ENCODE data around the gene EEF2. TPM values are rescaled to one million over a fixed set of nuclear protein-coding genes. Genes with fewer than 3 reads are reported as not detected.
"Not testable (repeated sequence)": the region's sequence is repeated elsewhere in the genome, so short reads cannot be mapped to it uniquely, and the experiment has no call there.

The EEF2 gene
- total and polyA plus RNA-seq, 2 donors from 2014 or later, result 1,520 to 1,813 TPM

GRCh38 chr19:4009990-4010807, 24.9 kb upstream of the EEF2 start:
- FAIRE-seq (no peak), DNase-seq (peak in 2 of 5 donors; percentile 18 to 35)
- H3K9ac ChIP-seq (ENCODE audit: low read length in 3 of 3), result no peak overlapping the region
- no peaks in the 10 kb centered on the region for H3K27me3 ChIP-seq (ENCODE audit: control insufficient read depth, insufficient read depth, low read length)
- peaks cover 0 to 48% (median 3%) of the 10 kb centered on the region in 3 donors for H3K4me1 ChIP-seq (ENCODE audit: control insufficient read depth in 2 of 3, insufficient read depth in 2 of 3, low read depth in 1 of 3, low read length in 3 of 3)
- TF ChIP-seq CTCF (IDR thresholded peaks at IDR 0.05; ENCODE audit: borderline replicate concordance, extremely low read depth, insufficient read depth), result no peak
- H3K27ac ChIP-seq (ENCODE audit: low read depth in 2 of 2, low read length in 2 of 2), result no peak overlapping the region
- no peak overlapping the region for H3K4me3 ChIP-seq (ENCODE audit: low read length in 3 of 3)
- intact Hi-C loops (cut with DNase I), result no loop called here
- no peaks in the 10 kb centered on the region for H3K9me3 ChIP-seq (ENCODE audit: control insufficient read depth in 2 of 3, insufficient read depth in 1 of 3, low read length in 3 of 3)
- H3K36me3 ChIP-seq (ENCODE audit: control insufficient read depth in 2 of 3, insufficient read depth in 3 of 3, low read length in 3 of 3), result peaks cover 0 to 12% (median 3%) of the 10 kb centered on the region in 3 donors

GRCh38 chr19:4007836-4008539, 22.7 kb upstream of the EEF2 start:
- peaks cover 0 to 33% (median 0%) of the 10 kb centered on the region in 3 donors for H3K4me1 ChIP-seq (ENCODE audit: control insufficient read depth in 2 of 3, insufficient read depth in 2 of 3, low read depth in 1 of 3, low read length in 3 of 3)
- DNase-seq, result peak in 3 of 5 donors; percentile 35 to 76 (median 63)
- no peak for FAIRE-seq

GRCh38 chr19:4007021-4007835, 22.0 kb upstream of the EEF2 start, which contains the start of gene PIAS4:
PIAS4 (plus strand) TSS chr19:4007736; CDS start chr19:4007761, 25 bp downstream.
- peak within 1 kb of the TSS; percentile 49 to 93 (median 81) for H3K9ac ChIP-seq (ENCODE audit: low read length in 3 of 3)
- no peaks in the 10 kb centered on the region for H3K9me3 ChIP-seq (ENCODE audit: control insufficient read depth in 2 of 3, insufficient read depth in 1 of 3, low read length in 3 of 3)
- peaks cover 0 to 29% (median 0%) of the 10 kb centered on the region in 3 donors for H3K4me1 ChIP-seq (ENCODE audit: control insufficient read depth in 2 of 3, insufficient read depth in 2 of 3, low read depth in 1 of 3, low read length in 3 of 3)
- H3K4me3 ChIP-seq (ENCODE audit: low read length in 3 of 3), result peak within 1 kb of the TSS; percentile 67 to 88 (median 87)
- H3K36me3 ChIP-seq (ENCODE audit: control insufficient read depth in 2 of 3, insufficient read depth in 3 of 3, low read length in 3 of 3), result no peaks in the 10 kb centered on the region
- intact Hi-C loops (cut with DNase I), result no loop called here
- H3K27ac ChIP-seq (ENCODE audit: low read depth in 2 of 2, low read length in 2 of 2), result peak within 1 kb of the TSS; percentile 72 to 83
- no peak for FAIRE-seq
- no peaks in the 10 kb centered on the region for H3K27me3 ChIP-seq (ENCODE audit: control insufficient read depth, insufficient read depth, low read length)
- DNase-seq, result peak; percentile 97 to 99 (median 99)
- TF ChIP-seq CTCF (IDR thresholded peaks at IDR 0.05; ENCODE audit: borderline replicate concordance, extremely low read depth, insufficient read depth), result peak; percentile 10

More at GRCh38 chr19:4007836-4008539, 22.7 kb upstream of the EEF2 start:
- peak overlapping the region; percentile 63 to 88 (median 87) for H3K4me3 ChIP-seq (ENCODE audit: low read length in 3 of 3)
- H3K27me3 ChIP-seq (ENCODE audit: control insufficient read depth, insufficient read depth, low read length), result no peaks in the 10 kb centered on the region
- H3K9me3 ChIP-seq (ENCODE audit: control insufficient read depth in 2 of 3, insufficient read depth in 1 of 3, low read length in 3 of 3), result no peaks in the 10 kb centered on the region
- H3K27ac ChIP-seq (ENCODE audit: low read depth in 2 of 2, low read length in 2 of 2), result no peak overlapping the region
- H3K36me3 ChIP-seq (ENCODE audit: control insufficient read depth in 2 of 3, insufficient read depth in 3 of 3, low read length in 3 of 3), result no peaks in the 10 kb centered on the region
- H3K9ac ChIP-seq (ENCODE audit: low read length in 3 of 3), result peak overlapping the region; percentile 49 to 93 (median 81)
- intact Hi-C loops (cut with DNase I), result no loop called here
- no peak for TF ChIP-seq CTCF (IDR thresholded peaks at IDR 0.05; ENCODE audit: borderline replicate concordance, extremely low read depth, insufficient read depth)

- intact Hi-C loops (cut with DNase I); DNase-seq; H3K9ac ChIP-seq (ENCODE audit: low read length in 3 of 3); H3K27ac ChIP-seq (ENCODE audit: low read depth in 2 of 2, low read length in 2 of 2); H3K4me3 ChIP-seq (ENCODE audit: low read length in 3 of 3); FAIRE-seq; H3K9me3 ChIP-seq (ENCODE audit: control insufficient read depth in 2 of 3, insufficient read depth in 1 of 3, low read length in 3 of 3); H3K27me3 ChIP-seq (ENCODE audit: control insufficient read depth, insufficient read depth, low read length); H3K36me3 ChIP-seq (ENCODE audit: control insufficient read depth in 2 of 3, insufficient read depth in 3 of 3, low read length in 3 of 3): not testable (repeated sequence)
- H3K4me1 ChIP-seq (ENCODE audit: control insufficient read depth in 2 of 3, insufficient read depth in 2 of 3, low read depth in 1 of 3, low read length in 3 of 3), result peaks cover 0 to 21% (median 0%) of the 10 kb centered on the region in 3 donors
Observed at GRCh38 chr19:4005436-4005835, 20.2 kb upstream of the EEF2 start.

DNA sequence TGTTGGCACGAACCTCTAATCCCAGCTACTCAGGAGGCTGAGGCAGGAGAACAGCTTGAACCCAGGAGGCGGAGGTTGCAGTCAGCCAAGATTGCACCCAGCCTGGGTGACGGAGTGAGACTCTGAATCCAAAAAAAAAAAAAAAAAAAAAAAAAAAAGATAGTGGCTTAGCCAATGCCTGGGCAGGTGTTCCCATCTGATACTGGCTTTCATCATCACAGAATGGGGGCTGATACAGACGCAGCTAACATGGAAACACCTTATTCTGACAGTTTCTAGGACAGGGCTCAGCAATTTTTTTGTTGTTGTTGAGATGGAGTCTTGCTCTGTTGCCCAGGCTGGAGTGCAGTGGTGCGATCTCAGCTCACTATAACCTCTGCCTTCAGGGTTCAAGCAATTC, 15.5 kb upstream of the EEF2 start:
- H3K9me3 ChIP-seq (ENCODE audit: control insufficient read depth in 2 of 3, insufficient read depth in 1 of 3, low read length in 3 of 3); H3K27ac ChIP-seq (ENCODE audit: low read depth in 2 of 2, low read length in 2 of 2); DNase-seq; H3K9ac ChIP-seq (ENCODE audit: low read length in 3 of 3); H3K4me3 ChIP-seq (ENCODE audit: low read length in 3 of 3); H3K4me1 ChIP-seq (ENCODE audit: control insufficient read depth in 2 of 3, insufficient read depth in 2 of 3, low read depth in 1 of 3, low read length in 3 of 3); H3K27me3 ChIP-seq (ENCODE audit: control insufficient read depth, insufficient read depth, low read length); H3K36me3 ChIP-seq (ENCODE audit: control insufficient read depth in 2 of 3, insufficient read depth in 3 of 3, low read length in 3 of 3); intact Hi-C loops (cut with DNase I); FAIRE-seq: not testable (repeated sequence)
